ENCODE results near the gene ACOT11. TPM values are rescaled to one million over a fixed set of nuclear protein-coding genes. Genes with fewer than 3 reads are reported as not detected.

ACOT11 gene
- total RNA-seq, 2 experiments from 2014 or later = 0.53 to 0.55 TPM

DNA sequence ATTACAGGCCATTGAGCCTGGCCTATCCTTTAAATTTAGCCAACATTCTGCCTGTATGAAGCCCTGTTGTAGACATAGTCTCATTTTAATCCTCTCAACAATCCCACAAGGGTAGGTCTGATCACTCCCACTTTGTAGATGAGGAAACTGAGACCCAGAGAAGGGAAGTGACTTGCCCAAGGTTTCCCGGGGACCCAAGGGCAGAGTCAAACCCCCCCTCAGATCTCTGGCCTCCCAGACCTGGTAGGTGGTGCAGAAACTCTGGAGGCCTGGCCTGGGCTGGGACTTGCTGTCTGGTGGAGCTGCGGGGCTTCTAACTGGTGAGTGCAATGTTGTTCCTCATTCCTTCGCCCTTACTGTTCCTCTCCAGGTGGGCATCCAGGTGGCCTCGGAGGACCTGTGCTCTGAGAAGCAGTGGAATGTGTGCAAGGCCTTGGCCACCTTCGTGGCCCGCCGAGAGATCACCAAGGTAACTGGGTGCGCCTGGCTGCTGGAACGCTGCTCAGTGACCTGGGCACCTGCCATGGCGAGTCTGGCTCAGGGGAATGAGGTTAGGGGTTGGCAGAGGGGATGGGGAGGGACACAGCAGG lies 45.6 kb downstream of the ACOT11 start:
- Mint-ChIP-seq H3K4me1 (no peaks in the 10 kb centered on the region), H3K27me3 (no peaks in the 10 kb centered on the region), H3K4me3 (no peak overlapping the region), H3K36me3 (ENCODE audit: low read depth) (no peaks in the 10 kb centered on the region), H3K9me3 (no peaks in the 10 kb centered on the region), H3K27ac (no peak overlapping the region)
- no peak for DNase-seq
- POLR2A ChIA-PET = no interaction called here
- CTCF ChIA-PET = no interaction called here

DNA sequence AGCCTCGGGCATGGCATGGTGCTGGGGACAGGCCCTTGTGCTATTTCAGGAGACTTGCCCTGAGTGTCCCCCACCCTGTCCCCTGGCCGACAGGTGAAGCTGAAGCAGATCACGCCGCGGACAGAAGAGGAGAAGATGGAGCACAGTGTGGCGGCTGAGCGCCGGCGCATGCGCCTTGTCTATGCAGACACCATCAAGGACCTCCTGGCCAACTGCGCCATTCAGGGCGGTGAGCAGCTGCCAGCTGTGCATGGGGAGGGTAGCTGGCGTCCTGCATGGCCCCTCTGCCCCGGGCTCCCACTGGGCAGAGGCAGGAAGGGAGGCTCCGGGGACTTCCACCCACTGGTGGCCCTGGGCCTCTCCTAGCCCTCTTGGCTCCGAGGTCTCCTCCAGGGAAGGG lies 46.4 kb downstream of the ACOT11 start:
- ChIA-PET CTCF (interaction anchor here (1.2 kb wide), 1 partner anchor 105 kb away, joined by 3 read pairs; no protein-coding TSS in a partner anchor), POLR2A (no interaction called here)
- H3K27ac Mint-ChIP-seq = no peak overlapping the region
- H3K4me1 Mint-ChIP-seq = no peaks in the 10 kb centered on the region
- H3K4me3 Mint-ChIP-seq = no peak overlapping the region
- no peaks in the 10 kb centered on the region for H3K27me3 Mint-ChIP-seq
- DNase-seq = no peak
- H3K9me3 Mint-ChIP-seq = no peaks in the 10 kb centered on the region
- no peaks in the 10 kb centered on the region for H3K36me3 Mint-ChIP-seq (ENCODE audit: low read depth)

DNA sequence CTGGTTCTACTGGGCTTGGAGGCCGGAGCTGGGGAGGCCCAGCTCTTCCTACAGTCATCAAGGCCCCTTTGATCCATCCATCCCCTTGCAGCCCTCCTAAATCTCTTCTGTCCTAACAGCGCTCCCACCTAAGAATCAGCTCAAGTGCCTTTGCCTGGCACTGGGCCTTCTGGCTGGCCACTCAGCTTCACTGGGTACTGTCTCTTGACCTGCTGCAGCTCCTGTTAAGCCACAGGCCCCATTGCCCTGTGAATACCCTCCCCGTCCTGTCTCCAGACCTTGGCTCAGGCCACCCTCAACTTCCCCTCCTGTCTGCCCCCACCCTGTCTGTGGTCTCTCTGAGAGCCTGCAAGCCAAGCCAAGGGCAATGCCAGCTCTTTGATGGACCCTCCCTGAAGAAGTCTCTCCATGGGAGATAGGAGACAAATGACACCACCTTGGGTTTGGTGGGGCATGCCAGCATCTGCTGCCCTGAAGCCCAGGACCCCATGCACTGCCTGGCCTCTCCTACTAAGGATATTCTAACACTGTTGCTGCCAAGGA lies 48.0 kb downstream of the ACOT11 start:
- CTCF ChIA-PET = no interaction called here
- H3K27me3 Mint-ChIP-seq = no peaks in the 10 kb centered on the region

DNA sequence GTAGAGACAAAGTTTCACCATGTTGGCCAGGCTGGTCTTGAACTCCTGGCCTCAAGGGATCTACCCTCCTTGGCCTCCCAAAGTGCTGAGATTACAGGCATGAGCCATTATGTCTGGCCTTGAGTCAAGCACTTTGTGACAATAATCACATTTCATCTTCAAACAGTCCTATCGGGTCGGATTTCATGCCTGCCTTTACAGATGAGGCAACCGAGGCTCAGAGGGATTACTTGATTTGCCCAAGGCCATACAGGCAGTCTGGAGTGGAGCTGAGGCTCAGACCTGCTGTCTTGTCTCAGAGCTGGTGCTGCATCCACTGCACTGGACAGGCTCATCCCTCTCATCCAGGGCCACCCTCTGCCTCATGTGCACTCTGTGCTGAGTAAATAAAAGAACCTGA lies 48.7 kb downstream of the ACOT11 start:
- H3K27ac Mint-ChIP-seq = no peak overlapping the region
- H3K4me1 Mint-ChIP-seq = no peaks in the 10 kb centered on the region
- ChIA-PET POLR2A (no interaction called here), CTCF (no interaction called here)
- no peak for DNase-seq
- no peaks in the 10 kb centered on the region for H3K9me3 Mint-ChIP-seq
- no peak overlapping the region for H3K4me3 Mint-ChIP-seq
- no peaks in the 10 kb centered on the region for H3K36me3 Mint-ChIP-seq (ENCODE audit: low read depth)
- no peaks in the 10 kb centered on the region for H3K27me3 Mint-ChIP-seq

More for the DNA sequence above, 48.0 kb downstream of the ACOT11 start:
- DNase-seq = no peak
- Mint-ChIP-seq H3K27ac (no peak overlapping the region), H3K9me3 (no peaks in the 10 kb centered on the region), H3K4me1 (no peaks in the 10 kb centered on the region), H3K4me3 (no peak overlapping the region), H3K36me3 (ENCODE audit: low read depth) (no peaks in the 10 kb centered on the region)
- POLR2A ChIA-PET = no interaction called here

DNA sequence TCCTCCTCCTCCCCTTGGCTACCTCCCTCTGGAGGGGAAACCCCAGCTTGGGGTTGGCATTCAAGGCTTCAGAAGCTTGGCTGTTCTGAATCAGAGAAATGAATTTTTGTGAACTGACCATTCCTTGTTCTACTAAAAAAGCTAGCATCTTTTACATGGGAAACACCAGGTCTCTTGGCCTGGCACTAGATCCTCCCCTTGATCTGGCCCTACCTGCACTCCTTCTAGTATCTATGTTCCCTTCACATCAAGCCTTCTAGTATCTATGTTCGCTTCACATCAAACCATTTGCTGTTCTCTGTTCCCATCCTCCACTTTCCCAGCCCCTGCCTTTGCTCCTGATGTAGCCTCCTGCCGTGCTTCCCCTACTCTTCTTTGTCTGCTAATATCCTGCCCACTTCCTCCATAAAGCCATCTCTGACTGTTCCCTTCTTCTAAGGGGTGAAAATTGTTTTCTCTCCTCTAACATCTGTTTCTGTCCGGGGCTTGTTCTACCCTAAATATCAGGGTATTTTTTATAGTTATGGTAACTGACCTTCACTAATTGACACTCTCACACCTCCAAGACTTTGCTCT lies 49.5 kb downstream of the ACOT11 start:
- no peaks in the 10 kb centered on the region for H3K36me3 Mint-ChIP-seq (ENCODE audit: low read depth)
- ChIA-PET CTCF (no interaction called here), POLR2A (no interaction called here)
- no peaks in the 10 kb centered on the region for H3K27me3 Mint-ChIP-seq
- no peak for DNase-seq
- no peak overlapping the region for H3K27ac Mint-ChIP-seq
- H3K4me1 Mint-ChIP-seq = no peaks in the 10 kb centered on the region
- no peaks in the 10 kb centered on the region for H3K9me3 Mint-ChIP-seq
- no peak overlapping the region for H3K4me3 Mint-ChIP-seq

- POLR2A ChIA-PET = no interaction called here
- Mint-ChIP-seq H3K4me1 (peaks cover 1% of the 10 kb centered on the region), H3K9me3 (no peaks in the 10 kb centered on the region), H3K4me3 (no peak overlapping the region), H3K27ac (no peak overlapping the region), H3K27me3 (no peaks in the 10 kb centered on the region), H3K36me3 (ENCODE audit: low read depth) (no peaks in the 10 kb centered on the region)
- CTCF ChIA-PET = no interaction called here
- no peak for DNase-seq
These were observed 51.3 kb downstream of the ACOT11 start for GRCh38 chr1:54599211-54599823.

DNA sequence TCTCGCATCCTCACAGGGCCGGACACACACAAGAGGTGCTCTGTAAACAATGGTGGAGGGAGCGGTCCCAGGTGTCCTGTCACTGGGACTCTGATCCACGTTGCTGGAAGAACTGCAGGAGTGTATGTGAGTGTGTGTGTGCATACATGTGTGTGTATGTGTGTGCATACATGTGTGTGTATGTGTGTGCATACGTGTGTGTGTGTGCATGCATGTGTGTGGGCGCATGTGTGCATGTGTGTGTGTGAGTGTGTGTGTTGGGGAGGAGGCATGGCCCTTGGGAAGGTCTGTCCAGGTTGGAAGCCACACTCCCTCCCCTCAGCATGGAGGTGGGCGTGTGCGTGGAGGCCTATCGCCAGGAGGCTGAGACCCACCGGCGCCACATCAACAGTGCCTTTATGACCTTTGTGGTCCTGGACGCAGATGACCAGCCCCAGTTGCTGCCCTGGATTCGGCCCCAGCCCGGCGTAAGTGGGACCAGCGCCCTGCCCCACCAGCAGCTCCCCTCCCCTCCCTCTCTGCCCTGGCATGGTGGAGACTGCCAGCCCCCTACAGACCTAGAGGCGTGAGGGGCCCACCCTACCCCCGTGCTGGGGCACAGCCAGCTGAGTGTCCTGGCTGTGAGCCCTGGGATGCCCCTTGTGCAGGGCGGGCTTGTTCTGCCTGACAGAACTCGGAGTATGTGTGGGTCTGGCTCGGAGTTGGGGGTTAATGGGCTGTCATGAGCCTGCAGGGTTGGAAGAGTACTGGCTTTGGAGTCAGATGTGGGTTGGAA lies 53.1 kb downstream of the ACOT11 start:
- POLR2A ChIA-PET = no interaction called here
- Mint-ChIP-seq H3K4me3 (no peak overlapping the region), H3K4me1 (peaks cover 13% of the 10 kb centered on the region), H3K27ac (no peak overlapping the region), H3K36me3 (ENCODE audit: low read depth) (no peaks in the 10 kb centered on the region), H3K27me3 (no peaks in the 10 kb centered on the region), H3K9me3 (no peaks in the 10 kb centered on the region)
- DNase-seq = no peak
- CTCF ChIA-PET = no interaction called here

DNA sequence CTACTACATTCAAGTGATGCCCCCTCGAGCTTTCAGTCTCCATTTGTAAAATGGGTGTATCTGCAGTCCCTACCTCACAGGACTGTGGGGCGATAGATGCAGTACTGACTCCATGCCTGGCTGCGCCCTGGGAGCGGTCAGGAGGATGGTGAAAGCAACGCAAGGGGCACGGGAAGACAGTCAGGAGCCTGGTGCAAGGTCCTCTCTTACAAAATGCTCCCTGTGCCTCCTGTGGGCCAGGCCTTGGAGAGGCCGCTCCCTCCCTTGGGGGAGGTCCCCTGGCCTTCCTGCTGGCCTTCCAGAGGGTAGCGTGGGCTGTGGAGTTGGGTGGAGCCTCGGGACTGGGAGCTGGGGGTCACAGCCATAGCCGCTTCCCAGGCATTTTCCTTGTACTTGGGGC lies 53.7 kb downstream of the ACOT11 start:
- no peak overlapping the region for H3K4me3 Mint-ChIP-seq
- POLR2A ChIA-PET = no interaction called here

DNA sequence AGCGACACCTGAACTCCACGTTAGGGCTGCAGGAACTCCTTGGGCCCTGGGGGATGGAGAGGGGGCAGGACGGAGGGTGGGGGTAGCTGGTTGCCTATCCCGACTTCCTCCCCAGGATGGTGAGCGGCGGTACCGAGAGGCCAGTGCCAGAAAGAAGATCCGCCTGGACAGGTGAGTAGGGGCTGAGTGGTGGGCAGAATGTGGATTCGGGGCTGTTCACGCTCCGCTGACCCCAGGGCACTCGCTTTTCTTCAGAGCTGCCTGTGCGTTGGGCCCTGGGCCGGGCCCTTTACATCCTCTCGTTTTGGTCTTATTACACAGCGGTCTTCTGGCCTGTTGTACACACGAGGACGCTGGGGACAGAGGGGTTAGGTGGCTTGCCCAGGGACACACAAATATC lies 54.5 kb downstream of the ACOT11 start:
- Mint-ChIP-seq H3K4me1 (peaks cover 13% of the 10 kb centered on the region), H3K4me3 (no peak overlapping the region), H3K27ac (no peak overlapping the region), H3K27me3 (no peaks in the 10 kb centered on the region), H3K9me3 (no peaks in the 10 kb centered on the region), H3K36me3 (ENCODE audit: low read depth) (no peaks in the 10 kb centered on the region)
- no peak for DNase-seq
- ChIA-PET CTCF (no interaction called here), POLR2A (no interaction called here)

More for the DNA sequence above, 53.7 kb downstream of the ACOT11 start:
- H3K9me3 Mint-ChIP-seq = no peaks in the 10 kb centered on the region
- DNase-seq = no peak
- H3K36me3 Mint-ChIP-seq (ENCODE audit: low read depth) = no peaks in the 10 kb centered on the region
- H3K4me1 Mint-ChIP-seq = peaks cover 13% of the 10 kb centered on the region
- CTCF ChIA-PET = no interaction called here
- H3K27ac Mint-ChIP-seq = no peak overlapping the region
- no peaks in the 10 kb centered on the region for H3K27me3 Mint-ChIP-seq

- no peak overlapping the region for H3K27ac Mint-ChIP-seq
- DNase-seq = no peak
- ChIA-PET POLR2A (no interaction called here), CTCF (no interaction called here)
- H3K36me3 Mint-ChIP-seq (ENCODE audit: low read depth) = no peaks in the 10 kb centered on the region
- no peak overlapping the region for H3K4me3 Mint-ChIP-seq
- H3K27me3 Mint-ChIP-seq = no peaks in the 10 kb centered on the region
- no peaks in the 10 kb centered on the region for H3K9me3 Mint-ChIP-seq
- peaks cover 13% of the 10 kb centered on the region for H3K4me1 Mint-ChIP-seq
These were observed 55.2 kb downstream of the ACOT11 start for GRCh38 chr1:54603241-54603640.

- Mint-ChIP-seq H3K4me1 (peaks cover 13% of the 10 kb centered on the region), H3K27me3 (no peaks in the 10 kb centered on the region), H3K36me3 (ENCODE audit: low read depth) (no peaks in the 10 kb centered on the region), H3K9me3 (no peaks in the 10 kb centered on the region), H3K4me3 (no peak overlapping the region), H3K27ac (no peak overlapping the region)
- ChIA-PET POLR2A (no interaction called here), CTCF (no interaction called here)
- DNase-seq = no peak
These were observed 56.0 kb downstream of the ACOT11 start for GRCh38 chr1:54604051-54604450.

GRCh38 chr1:54604572-54605370 lies 56.7 kb downstream of the ACOT11 start:
- Mint-ChIP-seq H3K27ac (no peak overlapping the region), H3K4me1 (peaks cover 13% of the 10 kb centered on the region), H3K9me3 (no peaks in the 10 kb centered on the region), H3K4me3 (no peak overlapping the region), H3K36me3 (ENCODE audit: low read depth) (no peaks in the 10 kb centered on the region), H3K27me3 (no peaks in the 10 kb centered on the region)
- CTCF ChIA-PET = interaction anchor here (0.7 kb wide), 1 partner anchor 69 kb away, joined by 3 read pairs; no protein-coding TSS in a partner anchor
- DNase-seq = peak; percentile 46
- POLR2A ChIA-PET = no interaction called here

Data from activated CD4-positive, alpha-beta memory T cell treated with anti-CD3 and anti-CD28 coated beads, Interleukin-2, amount 10 ng/mL, durations not matched to agents 7 days and 5 days (primary cell).